ENCODE measurements around the gene C1orf74. TPM values are rescaled to one million over a fixed set of nuclear protein-coding genes. Genes with fewer than 3 reads are reported as not detected.

Gene C1orf74
- total RNA-seq, 2 experiments from 2014 or later, result 1.5 to 1.7 TPM

- Mint-ChIP-seq H3K4me1 (peaks cover 43% of the 10 kb centered on the region), H3K36me3 (peaks cover 14% of the 10 kb centered on the region), H3K27ac (no peak overlapping the region), H3K27me3 (no peaks in the 10 kb centered on the region), H3K4me3 (no peak overlapping the region), H3K9me3 (peaks cover 1% of the 10 kb centered on the region)
- DNase-seq, result no peak
Measured at GRCh38 chr1:209729436-209729835, 54.9 kb downstream of the C1orf74 start.

Other genes starting within 250 kb of the C1orf74 start
- gene CAMK1G, start 200.8 kb downstream of the C1orf74 start, total RNA-seq, result not detected
- under 1 TPM; 0.88 to 0.89 TPM for gene LAMB3, start 132.1 kb downstream of the C1orf74 start, total RNA-seq
- 10 to 100 TPM; 11.4 to 13.1 TPM for gene G0S2, start 109.1 kb downstream of the C1orf74 start, total RNA-seq
- under 1 TPM in 1 of 2 experiments, not detected in 1; 0.36 TPM for gene HSD11B1, start 79.7 kb downstream of the C1orf74 start, total RNA-seq
- gene TRAF3IP3, start 28.5 kb downstream of the C1orf74 start, total RNA-seq, result 100 to 1,000 TPM; 194 to 204 TPM
- 1 to 10 TPM; 2.1 to 2.4 TPM for gene IRF6, start 21.6 kb upstream of the C1orf74 start, total RNA-seq
- gene UTP25, start 43.4 kb upstream of the C1orf74 start, total RNA-seq, result 10 to 100 TPM; 12.2 to 12.5 TPM
- gene SYT14, start 153.7 kb upstream of the C1orf74 start, total RNA-seq, result not detected

All from activated naive CD8-positive, alpha-beta T cell treated with anti-CD3 and anti-CD28 coated beads for 36 hours (primary cell).